Measurements from ENCODE around the gene KIZ.

KIZ gene

GRCh38 chr20:21288587-21289370 lies 162.9 kb downstream of the KIZ start:
- intact Hi-C loops (cut with DNase I): no loop called here
- no peak for DNase-seq

DNA sequence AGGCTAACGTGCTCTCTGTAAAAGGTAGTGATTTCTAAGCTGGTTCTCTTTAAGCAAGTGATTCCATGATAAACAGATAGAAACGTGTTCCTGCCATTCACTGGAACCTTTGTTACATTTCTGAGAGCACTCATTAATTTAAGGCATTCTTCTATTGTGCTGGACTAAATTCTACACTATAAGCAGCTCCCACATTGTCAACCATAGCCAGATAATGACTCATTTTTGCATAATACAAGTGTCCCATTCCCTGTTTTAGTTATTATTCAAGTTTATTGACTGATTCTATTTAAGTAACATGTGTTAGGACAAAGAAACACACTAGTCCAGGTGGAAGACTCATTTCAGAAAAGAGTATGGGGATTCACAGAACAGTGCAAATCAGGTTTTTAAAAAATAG lies 163.8 kb downstream of the KIZ start:
- no peak for DNase-seq
- intact Hi-C loops (cut with DNase I): no loop called here

DNA sequence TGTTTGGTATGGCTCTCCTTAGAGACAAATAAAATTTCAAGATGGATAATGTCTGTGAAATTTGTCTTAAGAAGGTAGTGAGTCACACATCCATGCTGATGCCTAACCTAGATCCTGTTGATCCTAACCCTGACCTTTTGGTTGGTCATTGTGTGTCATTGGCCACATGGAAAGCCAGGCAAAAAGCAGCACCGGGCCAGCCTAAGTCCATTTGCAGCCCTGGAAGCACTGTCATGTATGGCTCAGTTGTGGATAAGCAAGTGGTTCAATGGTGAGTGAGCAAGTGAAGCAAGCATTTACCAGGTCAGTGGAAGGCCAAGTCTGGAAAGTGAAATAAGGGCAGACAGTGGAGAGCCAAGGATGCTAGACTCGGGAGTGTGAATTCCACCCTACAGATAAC lies 165.1 kb downstream of the KIZ start:
- DNase-seq: no peak
- intact Hi-C loops (cut with DNase I): no loop called here

GRCh38 chr20:21294755-21295154 lies 168.9 kb downstream of the KIZ start:
- DNase-seq: no peak
- intact Hi-C loops (cut with DNase I): no loop called here
